Motor neuron (in vitro differentiated cells): ENCODE measurements around the gene IKZF2. TPM values are rescaled to one million over a fixed set of nuclear protein-coding genes. Genes with fewer than 3 reads are reported as not detected.
A peak's percentile ranks its signal among the peaks of the same experiment; 100 is the strongest.

ENCODE experiments used
- ATAC-seq, 8 experiments: fragments of 200-7000 bp; cut with Tn5 transposase; replicated peaks in 6 of 8; 2 replicates each; pipeline ENCODE4 v1.8.0; 2021; ENCODE audit warnings: mild to moderate bottlenecking in 8 of 8, moderate library complexity in 8 of 8
- H3K27ac ChIP-seq, 2 donors: fragments of 250-450 bp; sonication (Bioruptor Pico); 2 replicates each; pipeline ENCODE4 v1.9.0; 2021; ENCODE audit warnings: antibody characterized with exemption in 2 of 2, mild to moderate bottlenecking in 2 of 2, moderate library complexity in 1 of 2
- H3K4me1 ChIP-seq, 2 donors: fragments of 250-450 bp; sonication (Bioruptor Pico); replicated peaks in 1 of 2; 2 replicates each; pipeline ENCODE4 v1.6.1; 2021; ENCODE audit warnings: antibody characterized with exemption in 2 of 2, mild to moderate bottlenecking in 2 of 2, moderate library complexity in 1 of 2
- H3K4me3 ChIP-seq, 5 donors: fragments of 250-450 bp; sonication (Bioruptor Pico); 2 replicates each; pipeline ENCODE4 v1.9.0; 2021; ENCODE audit warnings: antibody characterized with exemption in 5 of 5, mild to moderate bottlenecking in 5 of 5, moderate library complexity in 4 of 5
- WGBS, 10 experiments: fragments of 450-650 bp; shearing (Covaris generic); methylation state at CpG; one replicate each; pipeline ENCODE4 v1.0.0; 2022; 5-methylcytosine and 5-hydroxymethylcytosine counted together
- in situ Hi-C, 9 experiments: fragments of 400-800 bp; cut with MboI; loops; one replicate each; pipeline ENCODE4 v1.15.0; 2021; ENCODE audit warnings: low sequenced_read_pairs in 9 of 9, low pct_unique_long_range_greater_than_20kb in 2 of 9; ENCODE audit not compliant: unreplicated experiment in 9 of 9
- total RNA-seq, 8 experiments: library from RNA; unstranded; fragments of 300-600 nt; gene quantifications; 2 replicates each; pipeline versions ENCODE4 v1.2.3 to v1.2.4, GENCODE V29; 2022

The IKZF2 gene
- total RNA-seq, 8 experiments from 2014 or later, result 1.0 to 20.2 (median 6.4) TPM

- ATAC-seq, result no peak
- Histone ChIP-seq H3K4me3 (peak overlapping the region; percentile 85 to 99 (median 97)), H3K4me1 (peaks cover 3 to 6% of the 10 kb centered on the region in 2 donors), H3K27ac (no peak overlapping the region)
- WGBS, 10 experiments, result 0 to 6% (median 0%) methylated on average over 1 to 7 of the region's 7 CpGs
- in situ Hi-C loops, result loop anchor here in 4 of 9 experiments (10.0 to 25.0 kb wide), 2 partner anchors 463 to 465 kb away; no protein-coding TSS in a partner anchor
Observed at GRCh38 chr2:213149949-213150314, 1.5 kb downstream of the IKZF2 start.

GRCh38 chr2:213149294-213149875 is 2.0 kb downstream of the IKZF2 start:
- no peak overlapping the region for H3K27ac ChIP-seq
- peak overlapping the region in 3 of 5 donors; percentile 85 to 99 (median 97) for H3K4me3 ChIP-seq
- peaks cover 3 to 6% of the 10 kb centered on the region in 2 donors for H3K4me1 ChIP-seq
- WGBS, 10 experiments, result 14 to 100% (median 69%) methylated on average over 1 to 3 of the region's 3 CpGs; no CpG with 5 or more reads in 2 of the 10 experiments
- in situ Hi-C loops, result no loop called here
- ATAC-seq, result no peak

- Histone ChIP-seq H3K4me3 (peak overlapping the region in 1 of 5 donors; percentile 99), H3K4me1 (peaks cover 3 to 4% of the 10 kb centered on the region in 2 donors), H3K27ac (no peak overlapping the region)
- 8 to 100% (median 52%) methylated on average over 1 to 2 of the region's 2 CpGs for WGBS, 10 experiments
- ATAC-seq, result no peak
- in situ Hi-C loops, result no loop called here
Observed at GRCh38 chr2:213148572-213149261, 2.7 kb downstream of the IKZF2 start.

GRCh38 chr2:213147538-213147937 is 3.9 kb downstream of the IKZF2 start:
- no peak overlapping the region for H3K27ac ChIP-seq
- WGBS, 10 experiments, result 32 to 100% (median 96%) methylated on average over 1 to 2 of the region's 2 CpGs; no CpG with 5 or more reads in 1 of the 10 experiments
- peaks cover 3 to 4% of the 10 kb centered on the region in 2 donors for H3K4me1 ChIP-seq
- no peak for ATAC-seq
- no peak overlapping the region for H3K4me3 ChIP-seq
- in situ Hi-C loops, result no loop called here

- in situ Hi-C loops, result no loop called here
- 0 to 100% (median 84%) methylated on average over 1 of the region's 1 CpG; no CpG with 5 or more reads in 4 of the 10 experiments for WGBS, 10 experiments
- Histone ChIP-seq H3K4me1 (peaks cover 3 to 4% of the 10 kb centered on the region in 2 donors), H3K27ac (no peak overlapping the region), H3K4me3 (peak overlapping the region in 1 of 5 donors; percentile 13)
- ATAC-seq, result no peak
Observed at GRCh38 chr2:213145715-213146242, 5.6 kb downstream of the IKZF2 start.

- WGBS, 10 experiments, result 14 to 98% (median 87%) methylated on average over 3 to 4 of the region's 4 CpGs; no CpG with 5 or more reads in 1 of the 10 experiments
Observed at GRCh38 chr2:213137064-213137463, 14.3 kb downstream of the IKZF2 start.

GRCh38 chr2:213129311-213129710 is 22.1 kb downstream of the IKZF2 start:
- Histone ChIP-seq H3K27ac (no peak overlapping the region), H3K4me3 (no peak overlapping the region), H3K4me1 (peaks cover 0 to 12% of the 10 kb centered on the region in 2 donors)
- no peak for ATAC-seq
- in situ Hi-C loops, result no loop called here
- WGBS, 10 experiments, result 70 to 100% (median 79%) methylated on average over 3 to 5 of the region's 5 CpGs; no CpG with 5 or more reads in 1 of the 10 experiments

More at GRCh38 chr2:213137064-213137463, 14.3 kb downstream of the IKZF2 start:
- no peak for ATAC-seq
- Histone ChIP-seq H3K4me1 (no peaks in the 10 kb centered on the region), H3K4me3 (no peak overlapping the region), H3K27ac (no peak overlapping the region)
- in situ Hi-C loops, result no loop called here

GRCh38 chr2:213125646-213126347 is 25.6 kb downstream of the IKZF2 start:
- in situ Hi-C loops, result no loop called here
- no peak overlapping the region for H3K4me3 ChIP-seq
- H3K4me1 ChIP-seq, result peaks cover 0 to 12% of the 10 kb centered on the region in 2 donors
- no peak for ATAC-seq
- no peak overlapping the region for H3K27ac ChIP-seq
- 61 to 100% (median 85%) methylated on average over 1 to 3 of the region's 3 CpGs for WGBS, 10 experiments

- 0 to 100% (median 59%) methylated on average over 1 to 4 of the region's 4 CpGs for WGBS, 10 experiments
- in situ Hi-C loops, result no loop called here
- Histone ChIP-seq H3K4me1 (peaks cover 0 to 12% of the 10 kb centered on the region in 2 donors), H3K4me3 (no peak overlapping the region), H3K27ac (no peak overlapping the region)
- ATAC-seq, result peak in 6 of 8 experiments; percentile 44 to 83 (median 75)
Observed at GRCh38 chr2:213122725-213123124, 28.7 kb downstream of the IKZF2 start.

- Histone ChIP-seq H3K27ac (no peak overlapping the region), H3K4me3 (no peak overlapping the region), H3K4me1 (peaks cover 0 to 5% of the 10 kb centered on the region in 2 donors)
- ATAC-seq, result no peak
- in situ Hi-C loops, result no loop called here
Observed at GRCh38 chr2:213121690-213122089, 29.7 kb downstream of the IKZF2 start.

GRCh38 chr2:213119061-213119809 is 32.2 kb downstream of the IKZF2 start:
- H3K4me3 ChIP-seq, result no peak overlapping the region
- ATAC-seq, result peak in 1 of 8 experiments; percentile 29
- no peaks in the 10 kb centered on the region for H3K4me1 ChIP-seq
- 55 to 100% (median 91%) methylated on average over 2 to 5 of the region's 5 CpGs for WGBS, 10 experiments
- H3K27ac ChIP-seq, result no peak overlapping the region
- in situ Hi-C loops, result no loop called here

GRCh38 chr2:213108308-213108707 is 43.1 kb downstream of the IKZF2 start:
- in situ Hi-C loops, result no loop called here
- Histone ChIP-seq H3K4me1 (no peaks in the 10 kb centered on the region), H3K27ac (no peak overlapping the region), H3K4me3 (no peak overlapping the region)
- 0 to 100% (median 84%) methylated on average over 1 to 2 of the region's 2 CpGs; no CpG with 5 or more reads in 2 of the 10 experiments for WGBS, 10 experiments
- ATAC-seq, result no peak
